BJ (cell line): ENCODE measurements around the gene LAMP1. TPM values are rescaled to one million over a fixed set of nuclear protein-coding genes. Genes with fewer than 3 reads are reported as not detected.
A peak's percentile ranks its signal among the peaks of the same experiment; 100 is the strongest.

Experiments used
- CTCF ChIA-PET: fragments of 350-600 bp; formaldehyde crosslinking; extraction: SDS; loops from one replicate; lab custom pipeline; 2021; ENCODE audit warnings: antibody characterized with exemption, inconsistent platforms; lab: Yijun Ruan, JAX
- POLR2A ChIA-PET: fragments of 300-600 bp; sonication (Branson Sonifier 250); formaldehyde crosslinking; extraction: SDS; loops from one replicate; lab custom pipeline; 2021; ENCODE audit warnings: antibody characterized with exemption; lab: Charles Lee
- DNase-seq: peaks from one replicate; pipeline ENCODE4 v3.0.0-alpha.2; 2011; ENCODE audit warnings: low read depth
- H3K27me3 ChIP-seq: 2 replicates; pipeline ENCODE4 v1.6.0; 2011; ENCODE audit warnings: low read length; ENCODE audit not compliant: control insufficient read depth, insufficient read depth
- H3K36me3 ChIP-seq: 2 replicates; pipeline ENCODE4 v1.5.1; 2011; ENCODE audit warnings: low read length; ENCODE audit not compliant: control insufficient read depth, insufficient read depth
- H3K4me3 ChIP-seq: 2 replicates; pipeline ENCODE4 v1.5.1; 2011; ENCODE audit warnings: low read depth, mild to moderate bottlenecking, control low read depth, low read length
- CTCF ChIP-seq: IDR thresholded peaks from 2 replicates; pipeline ENCODE4 v1.5.1; 2011; ENCODE audit warnings: low read depth, mild to moderate bottlenecking, control low read depth, inconsistent platforms, low read length, moderate library complexity; ENCODE audit not compliant: insufficient read depth
- polyA plus RNA-seq: library from polyadenylated mRNA; depleted of rRNA; stranded (reverse); fragments of >200 nt; gene quantifications from 2 replicates; pipeline ENCODE4 v1.2.3, GENCODE V29; 2011

LAMP1 gene
- polyA plus RNA-seq, 1 experiment, result 274 TPM

GRCh38 chr13:113354831-113355610, 58.0 kb downstream of the LAMP1 start:
- ChIA-PET CTCF (no interaction called here), POLR2A (no interaction called here)
- TF ChIP-seq CTCF, result no peak
- DNase-seq, result no peak
- H3K27me3 ChIP-seq, result no peaks in the 10 kb centered on the region
- no peak overlapping the region for H3K4me3 ChIP-seq
- peaks cover 1% of the 10 kb centered on the region; the same call in 1 of the 2 replicates for H3K36me3 ChIP-seq

GRCh38 chr13:113355621-113356020, 58.6 kb downstream of the LAMP1 start:
- Histone ChIP-seq H3K36me3 (no peaks in the 10 kb centered on the region), H3K27me3 (no peaks in the 10 kb centered on the region), H3K4me3 (no peak overlapping the region)
- POLR2A ChIA-PET, result no interaction called here
- CTCF ChIA-PET, result no interaction called here
- no peak for TF ChIP-seq CTCF
- no peak for DNase-seq

- no peaks in the 10 kb centered on the region for H3K27me3 ChIP-seq
- ChIA-PET CTCF (interaction anchor here (0.6 to 1.0 kb wide), 2 partner anchors 37 to 286 kb away, joined by 3 read pairs; no protein-coding TSS in a partner anchor), POLR2A (no interaction called here)
- TF ChIP-seq CTCF, result no peak
- no peaks in the 10 kb centered on the region for H3K36me3 ChIP-seq
- no peak for DNase-seq
- H3K4me3 ChIP-seq, result no peak overlapping the region
Measured at GRCh38 chr13:113356596-113356995, 59.6 kb downstream of the LAMP1 start.

GRCh38 chr13:113357529-113357928, 60.5 kb downstream of the LAMP1 start:
- no peaks in the 10 kb centered on the region for H3K36me3 ChIP-seq
- no peaks in the 10 kb centered on the region for H3K27me3 ChIP-seq
- CTCF ChIA-PET, result interaction anchor here (1.0 kb wide), 1 partner anchor 36 kb away, joined by 3 read pairs; no protein-coding TSS in a partner anchor
- H3K4me3 ChIP-seq, result no peak overlapping the region
- POLR2A ChIA-PET, result no interaction called here
- DNase-seq, result peak; percentile 17
- no peak for TF ChIP-seq CTCF

- TF ChIP-seq CTCF, result no peak
- no peaks in the 10 kb centered on the region; the same call in none of the 2 replicates for H3K27me3 ChIP-seq
- no peak for DNase-seq
- H3K36me3 ChIP-seq, result no peaks in the 10 kb centered on the region
- ChIA-PET CTCF (interaction anchor here (0.9 kb wide), 1 partner anchor 35 kb away, joined by 4 read pairs; no protein-coding TSS in a partner anchor), POLR2A (no interaction called here)
- no peak overlapping the region for H3K4me3 ChIP-seq
Measured at GRCh38 chr13:113358653-113359190, 61.7 kb downstream of the LAMP1 start.
